Measurements from ENCODE around the gene KIAA1191.
"Not testable (repeated sequence)": the region's sequence is repeated elsewhere in the genome, so short reads cannot be mapped to it uniquely, and the experiment has no call there.

KIAA1191 gene

GRCh38 chr5:176334031-176334770, 27.4 kb downstream of the KIAA1191 start:
- peaks cover 20% of the 10 kb centered on the region for H3K36me3 ChIP-seq (ENCODE audit: control insufficient read depth, low read depth, low read length)
- H3K4me1 ChIP-seq (ENCODE audit: control insufficient read depth, low read depth, low read length), result no peaks in the 10 kb centered on the region
- H3K9ac ChIP-seq (ENCODE audit: low read length), result no peak overlapping the region
- no peaks in the 10 kb centered on the region for H3K9me3 ChIP-seq (ENCODE audit: control insufficient read depth, low read depth, low read length)
- H3K27ac ChIP-seq (ENCODE audit: low read length), result no peak overlapping the region
- no peaks in the 10 kb centered on the region for H3K27me3 ChIP-seq (ENCODE audit: control insufficient read depth, insufficient read depth, low read length)
- H3K4me3 ChIP-seq (ENCODE audit: low read length), result no peak overlapping the region

GRCh38 chr5:176320577-176320976, 41.0 kb downstream of the KIAA1191 start:
- Histone ChIP-seq H3K9me3 (ENCODE audit: control insufficient read depth, low read depth, low read length) (no peaks in the 10 kb centered on the region), H3K36me3 (ENCODE audit: control insufficient read depth, low read depth, low read length) (peaks cover 17% of the 10 kb centered on the region), H3K4me1 (ENCODE audit: control insufficient read depth, low read depth, low read length) (no peaks in the 10 kb centered on the region), H3K9ac (ENCODE audit: low read length) (no peak overlapping the region), H3K27me3 (ENCODE audit: control insufficient read depth, insufficient read depth, low read length) (no peaks in the 10 kb centered on the region), H3K4me3 (ENCODE audit: low read length) (no peak overlapping the region), H3K27ac (ENCODE audit: low read length) (no peak overlapping the region)

GRCh38 chr5:176319827-176320554, 41.6 kb downstream of the KIAA1191 start:
- no peaks in the 10 kb centered on the region for H3K27me3 ChIP-seq (ENCODE audit: control insufficient read depth, insufficient read depth, low read length)
- H3K9ac ChIP-seq (ENCODE audit: low read length), result no peak overlapping the region
- H3K27ac ChIP-seq (ENCODE audit: low read length), result no peak overlapping the region
- no peaks in the 10 kb centered on the region for H3K4me1 ChIP-seq (ENCODE audit: control insufficient read depth, low read depth, low read length)
- no peak overlapping the region for H3K4me3 ChIP-seq (ENCODE audit: low read length)
- no peaks in the 10 kb centered on the region for H3K9me3 ChIP-seq (ENCODE audit: control insufficient read depth, low read depth, low read length)
- H3K36me3 ChIP-seq (ENCODE audit: control insufficient read depth, low read depth, low read length), result peaks cover 17% of the 10 kb centered on the region

DNA sequence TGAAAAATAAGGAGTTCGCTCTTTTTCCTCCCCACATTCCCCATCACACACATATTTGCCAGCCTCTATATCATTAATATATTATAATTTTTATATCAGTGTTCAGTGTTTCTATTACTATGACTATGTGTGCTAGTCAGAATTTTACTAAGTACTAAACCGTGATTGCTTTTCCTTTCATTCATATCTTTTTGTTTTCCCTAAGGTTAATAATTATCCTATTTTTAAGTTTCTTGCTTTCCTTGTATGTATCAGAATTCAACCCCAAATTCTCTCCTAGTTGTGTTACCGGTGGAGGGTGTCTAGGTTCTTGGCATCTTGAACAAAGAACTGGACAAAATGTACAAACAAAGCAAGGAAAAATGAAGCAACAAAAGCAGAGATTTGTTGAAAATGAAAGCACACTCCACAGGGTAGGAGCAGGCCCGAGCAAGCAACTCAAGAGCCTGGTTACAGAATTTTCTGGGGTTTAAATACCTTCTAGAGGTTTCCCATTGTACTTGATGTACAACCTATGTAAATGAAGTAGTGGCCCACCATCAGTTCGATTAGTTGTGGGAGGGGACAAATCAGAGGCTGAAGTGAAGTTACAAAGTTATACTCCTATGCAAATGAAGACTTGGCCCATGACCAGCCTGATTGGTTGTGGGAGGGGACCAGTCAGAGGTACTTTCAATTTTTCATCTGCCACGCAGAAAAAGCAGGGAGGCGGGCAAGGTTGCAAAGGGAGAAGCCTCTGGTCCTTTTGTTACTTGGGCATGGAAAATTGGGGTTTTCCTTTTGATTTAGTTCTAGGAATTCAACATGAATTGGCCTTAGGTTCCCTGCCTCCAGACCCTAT, 43.8 kb downstream of the KIAA1191 start:
- Histone ChIP-seq H3K27me3 (ENCODE audit: control insufficient read depth, insufficient read depth, low read length) (no peaks in the 10 kb centered on the region), H3K4me1 (ENCODE audit: control insufficient read depth, low read depth, low read length) (no peaks in the 10 kb centered on the region), H3K36me3 (ENCODE audit: control insufficient read depth, low read depth, low read length) (peaks cover 14% of the 10 kb centered on the region), H3K9ac (ENCODE audit: low read length) (no peak overlapping the region), H3K4me3 (ENCODE audit: low read length) (no peak overlapping the region), H3K9me3 (ENCODE audit: control insufficient read depth, low read depth, low read length) (no peaks in the 10 kb centered on the region), H3K27ac (ENCODE audit: low read length) (no peak overlapping the region)

- not testable (repeated sequence) for H3K4me1 ChIP-seq (ENCODE audit: control insufficient read depth, low read depth, low read length)
These were observed 56.2 kb downstream of the KIAA1191 start for GRCh38 chr5:176305356-176305755.

More at GRCh38 chr5:176305356-176305755, 56.2 kb downstream of the KIAA1191 start:
- not testable (repeated sequence) for H3K9me3 ChIP-seq (ENCODE audit: control insufficient read depth, low read depth, low read length); H3K27ac ChIP-seq (ENCODE audit: low read length); H3K36me3 ChIP-seq (ENCODE audit: control insufficient read depth, low read depth, low read length); H3K9ac ChIP-seq (ENCODE audit: low read length); H3K4me3 ChIP-seq (ENCODE audit: low read length); H3K27me3 ChIP-seq (ENCODE audit: control insufficient read depth, insufficient read depth, low read length)

Measured in iPS-18a (cell line).